ENCODE measurements around the gene TANGO2.

TANGO2 gene

DNA sequence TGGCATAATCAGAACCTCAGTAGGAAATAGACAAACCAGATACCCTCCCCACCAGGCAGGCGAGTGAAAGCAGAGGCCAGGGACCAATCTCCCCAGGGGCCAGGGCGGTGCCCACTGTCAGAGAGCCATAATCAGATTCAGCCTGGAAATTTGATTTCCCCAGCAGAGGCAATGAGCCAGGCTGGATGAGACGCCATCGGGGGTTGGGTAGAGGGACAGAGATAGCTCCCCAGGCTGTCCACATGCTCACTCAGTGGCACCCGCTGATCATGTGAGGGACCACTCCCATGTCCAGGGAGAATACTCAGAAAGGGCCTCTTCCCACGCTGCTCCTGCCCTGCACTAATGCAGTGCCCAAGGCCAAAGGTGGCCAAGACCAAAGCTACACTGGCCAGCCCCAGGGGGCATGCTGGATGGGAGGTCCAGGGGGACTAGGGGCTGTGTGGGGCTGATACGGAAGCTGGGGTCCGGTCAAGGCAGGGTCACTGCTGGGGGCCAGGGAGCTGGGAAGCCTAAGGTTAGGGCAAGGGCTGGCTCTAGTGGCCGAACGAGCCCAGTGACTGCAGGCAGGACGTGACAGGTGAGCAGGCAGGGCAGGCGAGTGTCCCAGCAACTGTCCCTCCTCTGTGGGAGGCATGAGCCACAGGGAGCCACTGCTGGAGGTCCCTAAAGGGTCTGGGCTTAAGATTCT is 24.1 kb upstream of the TANGO2 start:
- DNase-seq, result no peak

DNA sequence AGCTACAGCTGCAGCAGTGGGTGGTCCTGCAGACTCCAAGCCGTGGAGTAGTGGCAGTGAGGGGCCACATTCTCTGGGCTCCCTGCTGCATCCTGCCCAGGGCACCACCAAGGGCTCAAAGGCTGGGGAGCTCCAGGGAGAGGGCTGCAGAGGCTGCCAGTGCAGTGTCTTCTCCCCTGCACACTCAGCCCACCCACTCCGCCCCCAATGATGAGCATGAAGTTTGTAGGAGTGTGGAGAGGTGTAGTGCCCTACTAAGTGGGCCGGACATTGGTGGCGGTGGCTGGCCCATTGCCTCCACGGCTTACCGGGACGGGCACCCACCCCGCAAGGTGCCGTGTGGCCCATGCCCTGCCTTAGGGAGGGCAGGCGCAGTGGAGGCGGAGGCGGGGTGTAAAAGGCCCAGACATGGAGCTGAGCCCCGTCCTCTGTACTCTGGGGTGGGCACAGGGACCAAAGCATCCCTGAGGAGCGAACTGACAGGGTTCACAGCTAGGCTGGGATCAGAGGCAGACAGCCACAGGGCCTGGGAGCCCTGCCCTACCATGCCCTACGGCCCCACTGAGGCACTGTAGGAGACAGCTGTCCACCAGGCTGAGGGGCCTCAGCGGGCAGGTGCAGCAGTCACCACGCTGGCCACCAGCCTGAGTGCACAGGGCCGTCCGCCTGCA is 23.2 kb upstream of the TANGO2 start:
- no peak for DNase-seq

DNA sequence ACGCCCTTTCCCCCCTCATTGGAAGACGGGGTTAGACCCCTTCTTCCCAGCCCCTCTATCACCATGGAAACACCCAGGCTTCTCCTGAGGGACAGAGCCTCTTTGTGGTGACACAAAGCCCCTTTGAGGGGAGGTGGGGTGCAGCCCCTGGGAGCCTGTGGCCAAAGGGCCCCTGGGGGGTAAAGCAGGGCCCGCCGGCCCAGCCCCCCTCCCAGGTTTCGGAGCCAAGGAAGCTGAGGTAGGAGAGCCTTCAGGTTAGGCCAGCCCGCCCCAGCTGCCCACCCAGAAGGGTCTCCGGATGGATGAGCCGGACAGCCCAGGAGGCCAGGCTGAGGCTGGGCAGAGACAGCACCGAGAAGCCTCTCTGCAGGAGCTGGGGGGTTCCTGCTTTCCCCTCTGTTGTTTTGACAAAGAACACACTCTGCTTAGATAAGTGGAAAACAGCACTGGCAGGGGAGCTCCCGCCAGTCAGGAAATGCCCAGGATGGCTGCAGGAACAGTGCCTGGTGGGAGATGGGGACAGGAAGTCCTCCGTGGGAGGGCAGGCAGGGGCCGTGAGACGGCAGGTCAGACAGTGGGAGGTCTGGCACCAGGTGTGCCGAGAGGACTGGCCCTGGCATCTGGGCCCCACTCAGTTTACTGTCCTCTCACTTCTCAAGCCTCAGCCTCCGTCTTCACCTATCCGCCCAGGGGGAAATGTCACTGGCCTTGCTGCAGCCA is 22.5 kb upstream of the TANGO2 start:
- no peak for DNase-seq

DNA sequence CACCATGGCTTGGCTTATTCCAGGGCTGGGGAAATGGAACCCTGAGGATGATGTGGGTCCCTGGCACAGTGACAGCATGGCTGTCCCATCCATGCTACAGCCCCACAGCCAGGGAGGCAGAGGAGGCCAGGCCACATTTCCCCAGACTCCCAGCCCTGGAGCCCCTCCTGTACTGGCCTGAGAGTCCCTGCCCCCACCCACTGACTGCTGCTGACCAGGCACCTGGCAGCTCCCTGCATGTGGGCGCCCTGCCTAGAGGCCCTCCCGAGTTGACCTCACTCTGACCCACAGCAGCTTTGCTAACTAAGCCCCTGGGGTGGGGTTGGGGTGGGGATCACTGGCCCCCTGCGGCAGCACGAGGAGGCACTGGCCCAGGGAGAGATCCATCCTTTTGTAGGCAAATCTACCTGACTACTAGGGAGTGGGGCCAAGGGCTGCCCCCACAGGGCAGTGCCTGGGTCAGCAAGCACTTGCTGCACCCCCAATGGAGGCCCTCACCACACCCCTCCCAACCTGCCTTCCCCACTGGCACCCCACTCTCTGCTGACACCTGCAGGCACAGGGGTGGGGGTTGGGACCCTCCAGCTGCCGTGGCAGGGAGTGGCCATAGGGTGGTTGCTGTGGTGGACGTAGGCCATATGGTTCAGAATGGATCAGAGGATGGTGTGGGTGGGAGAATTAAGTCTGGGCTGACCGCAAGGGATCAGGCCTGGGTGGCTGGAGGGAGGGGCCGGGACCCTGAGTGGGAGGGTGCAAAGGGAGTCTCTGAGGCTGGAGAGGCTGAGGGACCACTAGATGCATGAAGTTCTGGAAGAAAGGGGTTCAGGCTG is 21.7 kb upstream of the TANGO2 start:
- no peak for DNase-seq

DNA sequence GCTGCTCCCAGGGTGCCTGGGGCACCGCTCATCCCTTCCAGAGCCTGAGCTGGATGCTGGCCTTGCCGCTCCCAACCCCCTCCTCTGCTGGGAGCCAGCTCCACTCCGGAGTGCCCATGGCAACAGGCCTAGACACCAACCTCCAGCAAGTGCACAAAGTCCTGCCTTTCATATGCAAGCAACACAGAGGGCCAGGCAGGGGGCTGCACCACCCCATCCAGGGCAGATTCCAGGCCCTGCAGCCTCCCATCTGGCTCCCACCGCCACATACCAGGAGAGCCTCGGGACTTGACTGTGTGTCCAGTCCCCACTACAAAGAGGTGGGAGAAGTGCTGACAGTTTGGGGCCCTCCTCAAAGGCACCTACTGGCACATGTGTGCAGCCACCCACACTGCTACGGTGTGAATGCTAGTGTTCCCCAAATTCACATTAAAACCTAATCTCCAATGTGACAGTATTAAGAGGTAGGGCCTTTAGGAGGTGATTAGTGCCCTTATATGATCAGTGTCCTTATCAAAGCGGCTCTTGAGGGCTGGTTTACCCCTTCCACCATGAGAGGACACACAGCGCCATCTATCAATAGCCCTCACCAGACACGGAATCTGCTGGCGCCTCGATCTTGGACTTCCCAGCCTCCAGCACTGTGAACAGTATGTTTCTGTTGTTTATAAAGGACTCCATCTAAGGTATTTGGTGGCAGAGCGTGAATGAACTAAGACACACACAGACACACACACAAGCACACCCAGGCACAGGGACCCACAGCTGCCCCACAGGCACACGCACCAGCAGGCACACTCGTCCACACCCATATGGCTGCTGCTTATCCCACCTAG is 20.4 kb upstream of the TANGO2 start:
- no peak for DNase-seq

DNA sequence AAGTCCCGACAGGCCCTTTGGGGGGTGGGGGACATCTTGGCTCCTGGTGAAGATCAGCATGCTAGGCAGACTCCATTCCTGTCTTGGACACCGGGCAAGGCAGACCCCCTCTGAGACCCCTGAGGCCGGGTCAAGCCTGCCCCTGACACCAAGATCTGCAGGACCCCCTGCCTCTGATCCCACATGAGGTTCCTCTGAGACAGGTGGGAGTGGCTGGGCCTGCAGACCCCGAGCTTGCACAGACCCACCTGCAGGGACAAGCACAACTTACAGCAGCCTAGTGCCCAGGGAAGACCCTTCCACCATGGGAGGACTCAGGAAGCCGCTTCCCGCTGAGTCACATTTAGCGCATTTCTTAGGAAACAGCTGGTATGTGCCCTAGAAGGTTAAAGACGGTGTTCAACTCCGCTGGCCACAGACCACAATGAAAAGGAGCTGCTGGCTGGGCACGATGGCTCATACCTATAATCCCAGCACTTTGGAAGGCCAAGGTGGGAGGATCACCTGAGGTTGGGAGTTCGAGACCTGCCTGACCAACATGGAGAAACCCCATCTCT is 19.8 kb upstream of the TANGO2 start:
- DNase-seq, result no peak

DNA sequence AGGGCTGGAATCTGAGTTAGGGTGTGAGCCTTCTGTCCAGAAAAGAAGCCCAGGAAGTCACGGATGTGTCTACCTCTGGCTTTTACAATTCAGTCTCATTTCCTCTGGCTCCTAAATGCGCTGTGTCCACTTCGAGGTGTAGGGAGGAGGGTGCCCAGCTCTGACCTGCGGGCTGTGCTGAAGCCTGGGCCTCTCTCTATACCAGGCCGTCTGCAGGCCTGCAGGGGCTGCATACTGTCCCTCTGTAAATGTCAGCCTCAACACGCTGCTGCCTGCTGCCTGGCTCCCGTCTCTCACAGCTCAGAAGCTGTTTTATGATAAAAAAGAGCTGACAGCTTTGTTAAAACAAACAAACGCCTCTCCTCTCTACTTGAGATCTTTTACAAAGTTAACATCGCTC is 18.8 kb upstream of the TANGO2 start:
- DNase-seq, result no peak

DNA sequence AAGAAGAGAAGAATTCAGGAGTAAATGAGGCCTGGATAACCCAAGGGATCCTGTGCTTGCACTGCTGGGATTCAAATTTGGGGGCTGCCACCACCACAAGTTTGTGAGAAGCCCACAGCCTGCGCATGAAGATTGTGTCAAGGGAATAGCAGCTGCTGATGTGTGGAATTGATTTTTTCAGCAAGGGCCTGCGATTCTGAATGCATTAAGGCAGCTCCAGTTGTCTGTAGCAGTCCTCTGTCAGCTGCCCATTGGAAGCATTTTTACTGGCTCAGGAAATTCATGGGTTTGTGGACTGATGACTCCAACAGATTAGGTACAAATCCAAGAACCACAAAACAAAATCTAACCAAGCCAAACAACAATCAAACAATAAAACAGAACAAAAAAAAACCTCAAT is 18.3 kb upstream of the TANGO2 start:
- DNase-seq, result no peak

DNA sequence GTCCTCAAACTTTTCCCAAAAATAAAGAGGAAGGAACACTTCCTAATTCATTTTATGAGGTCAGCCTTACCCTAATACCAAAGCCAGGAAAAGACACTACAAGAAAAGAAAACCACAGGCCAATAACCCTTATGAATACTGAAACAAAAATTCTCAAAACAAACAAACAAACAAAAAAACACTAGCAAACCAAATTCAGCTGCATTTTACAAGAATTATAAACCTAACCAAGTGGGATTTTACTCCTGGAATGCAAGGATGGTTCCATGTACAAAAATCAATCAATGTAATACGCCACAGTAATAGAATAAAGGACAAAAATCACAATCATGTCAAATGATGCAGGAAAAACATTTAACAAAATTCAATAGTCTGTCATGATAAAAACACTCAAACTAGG is 17.6 kb upstream of the TANGO2 start:
- DNase-seq, result no peak

DNA sequence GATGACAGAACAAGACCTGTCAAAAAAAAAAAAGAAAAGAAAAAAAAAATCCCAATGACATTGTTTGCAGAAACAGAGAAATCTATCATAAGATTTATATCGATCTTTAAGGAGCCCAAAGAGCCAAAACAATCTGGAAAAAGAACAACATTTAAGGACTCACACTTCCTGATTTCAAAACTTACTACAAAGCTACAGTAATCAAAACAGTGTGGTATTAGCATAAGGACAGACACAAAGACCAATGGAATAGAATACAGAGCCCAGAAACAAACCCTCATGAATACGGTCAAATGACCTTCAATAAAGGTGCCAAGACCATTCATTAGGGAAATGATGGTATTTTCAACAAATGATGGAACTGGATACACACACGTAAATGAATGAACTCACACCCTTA is 16.4 kb upstream of the TANGO2 start:
- no peak for DNase-seq

DNA sequence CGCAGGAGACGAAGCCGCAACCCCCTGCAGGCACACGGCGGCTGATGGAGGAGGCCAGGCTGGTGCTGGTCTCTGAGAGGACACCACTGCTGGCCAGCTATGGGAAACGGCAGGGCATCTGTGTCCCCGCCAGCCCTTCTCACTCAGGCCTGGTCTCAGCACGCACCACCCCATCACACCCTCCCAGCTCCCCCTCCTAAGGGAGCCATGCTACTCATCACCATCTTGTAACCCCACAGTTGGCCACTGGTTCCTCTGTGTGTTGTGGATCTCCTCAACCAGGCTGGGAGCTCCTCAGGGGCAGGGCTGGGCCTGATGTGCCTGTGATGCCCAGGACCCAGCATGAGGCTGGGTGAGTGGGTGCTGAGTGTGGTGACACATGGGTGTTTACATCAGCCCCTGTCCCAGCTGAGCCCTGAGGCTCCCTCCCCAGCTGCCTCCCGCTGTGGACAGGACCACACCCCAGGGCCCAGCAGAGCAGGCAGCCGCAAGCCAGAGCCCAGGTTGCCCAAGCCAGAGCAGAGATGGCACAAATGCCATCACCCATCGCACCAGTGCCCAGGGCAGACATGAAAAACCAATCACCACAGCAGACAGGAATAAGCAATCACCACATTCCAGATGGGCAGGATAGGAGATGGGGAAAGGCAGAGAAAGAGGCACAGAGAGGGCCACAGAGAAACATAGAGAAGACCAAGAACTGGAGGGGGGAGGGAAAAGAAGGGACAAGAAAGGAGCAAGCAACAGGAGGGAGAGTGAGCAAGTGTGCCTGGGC is 12.5 kb upstream of the TANGO2 start:
- no peak for DNase-seq

DNA sequence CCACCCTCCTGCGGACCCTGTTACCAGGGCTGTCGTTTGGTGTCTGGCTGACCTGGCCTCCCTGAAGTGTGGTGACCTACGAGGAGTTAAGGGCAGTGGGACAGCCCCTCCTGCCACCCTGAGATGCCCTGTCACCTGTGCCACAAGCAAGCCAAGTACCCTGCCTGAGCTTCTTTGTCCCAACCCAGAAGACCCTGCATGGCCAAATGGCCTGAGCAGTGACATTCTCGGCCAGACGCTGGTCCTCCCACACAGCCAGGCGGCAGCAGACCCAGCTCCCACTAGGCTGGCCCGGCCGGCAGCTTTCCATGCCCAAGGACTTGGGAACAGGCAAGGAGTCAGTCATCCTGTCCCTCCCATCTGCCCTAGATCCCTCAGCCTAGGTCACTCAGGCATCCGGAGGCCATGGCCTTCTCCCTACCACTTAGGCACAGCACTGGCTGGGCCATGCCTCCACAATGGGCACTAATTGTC is 11.9 kb upstream of the TANGO2 start:
- DNase-seq, result no peak

DNA sequence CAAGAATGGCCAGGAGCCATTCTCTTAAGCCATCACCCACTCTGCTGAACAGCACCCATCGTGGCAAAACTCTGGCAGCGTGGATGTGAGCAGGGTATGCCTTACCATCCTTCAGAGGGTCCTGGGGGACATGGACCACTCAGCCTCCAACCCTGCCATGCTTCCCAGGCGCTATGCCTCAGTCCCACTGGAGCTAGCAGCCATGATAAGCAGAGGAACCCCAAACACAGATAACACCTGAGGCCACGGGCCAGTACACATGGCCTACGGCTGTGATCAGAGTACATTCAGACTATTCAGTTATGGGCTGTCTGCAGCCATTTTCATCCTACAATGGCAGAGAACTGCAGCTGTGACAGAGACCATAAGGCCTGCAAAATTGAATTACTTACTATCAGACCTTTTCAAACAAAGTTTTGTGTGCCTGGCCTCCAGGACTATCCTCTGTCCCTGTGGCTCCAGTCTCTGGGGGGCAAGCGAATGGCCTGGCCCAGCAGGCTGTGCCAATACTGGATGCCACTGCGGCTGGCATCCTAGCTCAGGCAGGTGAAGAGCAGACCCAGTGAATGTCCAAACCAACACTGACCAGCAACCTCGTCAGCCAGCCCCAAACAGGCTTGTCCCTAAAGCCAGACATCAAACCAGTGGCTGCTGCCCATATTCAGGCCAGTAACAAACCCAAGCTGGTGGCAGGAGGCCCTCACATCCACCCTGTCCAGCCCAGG is 11.2 kb upstream of the TANGO2 start:
- DNase-seq, result no peak

DNA sequence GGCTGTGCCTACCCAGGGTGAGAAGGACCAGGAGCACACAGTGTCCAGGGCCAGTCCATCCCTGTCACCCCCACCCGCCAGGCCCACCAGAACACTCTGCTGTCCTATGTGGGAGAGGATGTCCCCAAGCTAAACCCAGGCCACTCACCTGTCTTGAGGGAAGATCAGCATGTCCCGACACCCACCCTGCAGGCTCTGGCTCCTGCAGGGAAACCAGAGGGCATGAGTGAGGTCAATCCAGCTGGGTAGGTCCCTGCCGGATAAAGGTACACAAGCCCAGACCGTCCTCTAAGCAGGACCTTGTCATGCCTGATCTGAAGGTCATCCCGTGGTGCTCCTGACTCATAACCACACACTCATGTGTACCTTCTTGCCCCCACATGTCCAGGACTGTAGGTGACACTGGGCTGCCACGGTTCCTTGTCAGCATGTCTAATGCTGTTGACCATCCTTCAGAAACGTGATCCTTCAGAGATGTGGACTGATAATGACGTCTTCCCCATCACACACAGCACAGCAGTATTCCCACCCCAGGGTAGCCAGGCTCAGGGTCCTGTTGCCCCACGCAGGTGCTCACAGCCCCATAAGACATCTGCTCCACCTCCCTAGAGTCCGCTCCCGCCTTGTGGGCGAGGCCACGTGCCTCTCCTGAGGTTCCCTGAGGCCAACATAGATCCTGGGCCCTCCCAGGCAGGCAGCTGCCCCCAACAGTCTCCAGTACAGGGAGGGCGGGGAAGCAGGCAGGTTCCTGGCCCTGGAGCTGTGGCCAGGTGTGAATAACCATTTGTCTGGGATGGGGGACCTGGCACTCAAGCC is 10.4 kb upstream of the TANGO2 start:
- no peak for DNase-seq

DNA sequence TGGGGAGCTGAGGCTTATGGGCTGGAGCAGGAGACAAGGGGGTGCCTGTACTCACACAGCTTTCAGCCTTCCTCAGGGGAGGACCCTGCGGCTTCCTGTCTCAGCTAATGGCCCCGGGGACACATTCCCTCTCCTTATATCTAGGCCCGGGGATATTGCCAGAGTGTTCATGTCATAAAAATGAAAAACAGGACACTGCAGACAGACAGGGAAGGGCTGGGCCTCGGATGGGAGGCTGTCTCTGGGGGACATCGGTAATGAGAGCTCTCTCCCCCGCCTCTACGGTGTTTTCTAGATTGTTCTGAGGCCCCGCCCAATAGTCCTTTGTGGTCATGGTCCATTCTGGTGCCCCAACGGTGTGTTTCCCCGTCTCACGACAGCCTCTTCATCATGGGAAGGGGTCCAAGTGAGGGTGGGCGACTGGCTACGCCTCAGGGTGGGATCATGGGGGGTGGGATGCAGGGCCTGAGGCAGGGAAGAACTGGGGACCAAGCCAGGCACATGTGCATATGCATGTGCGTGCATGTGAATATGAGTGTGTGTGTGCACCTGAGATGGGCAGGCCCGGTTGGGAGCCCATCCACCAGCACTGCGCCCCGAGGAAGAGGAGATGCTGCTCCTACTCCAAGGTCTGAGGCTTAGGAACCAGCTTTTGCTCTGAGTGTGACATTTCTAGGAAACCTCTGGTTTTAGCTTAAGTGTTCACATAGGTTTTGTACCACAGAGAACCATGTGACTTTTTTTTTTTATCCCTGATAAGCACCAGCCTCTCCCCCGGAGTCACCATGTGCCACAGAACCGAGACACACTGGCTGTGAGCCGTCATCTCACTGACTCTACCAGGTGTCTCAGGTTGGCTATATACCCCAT is 9.6 kb upstream of the TANGO2 start:
- DNase-seq, result no peak

DNA sequence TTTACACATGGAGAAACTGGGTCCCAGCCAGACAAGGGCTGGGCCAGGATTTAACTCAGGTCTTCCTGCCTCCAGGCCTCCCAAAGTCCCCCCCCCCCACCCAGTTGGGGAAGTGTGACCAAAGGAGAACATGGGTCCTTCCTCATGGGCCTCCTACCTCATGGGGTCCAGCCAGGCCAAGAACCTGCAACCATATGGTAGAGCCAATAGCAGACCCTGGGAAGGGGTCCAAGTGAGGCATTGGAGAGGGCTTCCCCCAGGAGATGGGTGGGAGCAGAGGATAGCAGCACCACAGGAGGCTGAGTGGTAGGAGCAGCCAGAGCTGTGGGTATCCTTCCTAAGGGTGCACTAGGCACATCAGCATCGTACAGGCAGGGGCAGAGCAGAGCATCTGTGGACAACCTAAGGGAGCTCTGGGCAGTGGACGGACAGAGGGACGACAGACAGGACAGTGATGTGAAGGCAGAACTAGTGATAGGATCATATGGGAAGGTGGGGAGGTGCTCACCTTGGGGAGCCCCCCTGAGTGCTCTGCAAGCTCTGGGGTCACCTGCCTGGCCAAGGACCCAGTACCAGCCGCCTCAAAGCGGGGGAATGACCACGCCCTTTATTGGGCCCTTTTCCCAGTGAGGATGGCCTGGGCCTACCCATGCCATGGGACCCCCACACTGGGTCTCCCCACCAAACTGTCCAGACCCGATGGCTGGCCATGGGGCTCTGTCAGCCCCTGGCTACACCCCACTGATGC is 8.7 kb upstream of the TANGO2 start:
- no peak for DNase-seq

DNA sequence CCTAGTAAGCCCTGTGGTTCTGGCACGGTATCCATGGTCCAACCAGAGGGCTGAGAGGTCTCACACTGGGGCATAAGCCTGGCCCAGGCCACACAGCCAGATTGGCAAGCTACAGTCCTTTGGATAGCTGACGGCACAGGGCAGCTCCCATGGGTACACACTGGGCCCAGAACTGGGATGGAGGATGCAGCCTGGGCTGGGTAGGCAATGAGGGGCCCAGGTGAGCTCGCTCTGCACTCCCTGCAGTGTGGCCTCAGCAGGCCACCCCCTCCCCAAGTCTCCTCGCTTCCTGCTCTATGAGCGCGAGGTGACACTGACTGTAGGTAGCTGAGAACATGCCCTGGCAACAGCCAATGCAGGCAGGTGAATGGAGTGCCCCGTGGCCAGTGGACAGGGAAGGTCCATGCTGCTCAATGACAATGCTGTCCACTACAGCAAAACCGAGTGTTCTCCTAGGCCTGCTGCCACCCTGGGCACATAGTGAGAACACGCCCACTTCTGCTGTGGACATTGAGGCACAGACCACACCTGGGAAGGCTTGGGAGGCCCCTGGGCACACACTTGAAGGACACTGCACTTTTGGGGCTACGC is 8.1 kb upstream of the TANGO2 start:
- DNase-seq, result no peak

All from suppressor macrophage treated with lipopolysaccharide for 4 hours (primary cell).